T1000 (cell line): ENCODE results near the gene SPAG7.
"Not testable (repeated sequence)": the region's sequence is repeated elsewhere in the genome, so short reads cannot be mapped to it uniquely, and the experiment has no call there.

Source experiments
- DNase-seq: peaks from one replicate; lab custom pipeline; 2025; ENCODE audit warnings: mixed read lengths; lab: John Stamatoyannopoulos, UW

The SPAG7 gene

GRCh38 chr17:4938069-4938491, 29.5 kb downstream of the SPAG7 start:
- DNase-seq = no peak

GRCh38 chr17:4937553-4937952, 30.1 kb downstream of the SPAG7 start:
- no peak for DNase-seq

GRCh38 chr17:4936436-4936835, 31.2 kb downstream of the SPAG7 start:
- no peak for DNase-seq

- no peak for DNase-seq
These were observed 32.0 kb downstream of the SPAG7 start for GRCh38 chr17:4935650-4936049.

GRCh38 chr17:4934173-4934979, 33.2 kb downstream of the SPAG7 start:
- DNase-seq = no peak

GRCh38 chr17:4933646-4934045, 34.0 kb downstream of the SPAG7 start:
- DNase-seq = no peak

GRCh38 chr17:4932756-4933155, 34.9 kb downstream of the SPAG7 start:
- DNase-seq = no peak

- DNase-seq = no peak
These were observed 35.7 kb downstream of the SPAG7 start, which contains the start of gene GP1BA for GRCh38 chr17:4931963-4932362. Gene GP1BA, plus strand, starts transcription at chr17:4932277. Its CDS starts 328 bp downstream, at chr17:4932605.

GRCh38 chr17:4928881-4929280, 38.7 kb downstream of the SPAG7 start:
- DNase-seq = no peak

- DNase-seq = not testable (repeated sequence)
These were observed 40.9 kb downstream of the SPAG7 start for GRCh38 chr17:4926577-4927335.

GRCh38 chr17:4921320-4921719, 46.3 kb downstream of the SPAG7 start:
- DNase-seq = no peak

- no peak for DNase-seq
These were observed 47.1 kb downstream of the SPAG7 start for GRCh38 chr17:4920351-4921048.

- no peak for DNase-seq
These were observed 48.0 kb downstream of the SPAG7 start for GRCh38 chr17:4919511-4920047.

GRCh38 chr17:4914551-4914950, 53.1 kb downstream of the SPAG7 start:
- not testable (repeated sequence) for DNase-seq

GRCh38 chr17:4913994-4914393, 53.6 kb downstream of the SPAG7 start:
- no peak for DNase-seq
